Measurements from ENCODE around the gene GGT6.

Gene GGT6

GRCh38 chr17:4530799-4531730, 29.3 kb downstream of the GGT6 start:
- no peak for TF ChIP-seq CTCF (IDR thresholded peaks at IDR 0.05; ENCODE audit: insufficient read depth, low read depth, low read length, missing control alignments)
- no peak overlapping the region for H3K4me3 ChIP-seq (ENCODE audit: low read depth, low read length)
- DNase-seq (ENCODE audit: low read depth): no peak

GRCh38 chr17:4529533-4530152, 30.7 kb downstream of the GGT6 start:
- no peak for TF ChIP-seq CTCF (IDR thresholded peaks at IDR 0.05; ENCODE audit: insufficient read depth, low read depth, low read length, missing control alignments)
- no peak overlapping the region for H3K4me3 ChIP-seq (ENCODE audit: low read depth, low read length)
- DNase-seq (ENCODE audit: low read depth): no peak

- no peak for DNase-seq (ENCODE audit: low read depth)
- no peak for TF ChIP-seq CTCF (IDR thresholded peaks at IDR 0.05; ENCODE audit: insufficient read depth, low read depth, low read length, missing control alignments)
- no peak overlapping the region for H3K4me3 ChIP-seq (ENCODE audit: low read depth, low read length)
These were observed 32.7 kb downstream of the GGT6 start for GRCh38 chr17:4527566-4528125.

GRCh38 chr17:4527134-4527533, 33.2 kb downstream of the GGT6 start:
- H3K4me3 ChIP-seq (ENCODE audit: low read depth, low read length): no peak overlapping the region
- no peak for DNase-seq (ENCODE audit: low read depth)
- no peak for TF ChIP-seq CTCF (IDR thresholded peaks at IDR 0.05; ENCODE audit: insufficient read depth, low read depth, low read length, missing control alignments)

GRCh38 chr17:4525691-4526397, 34.5 kb downstream of the GGT6 start:
- no peak for DNase-seq (ENCODE audit: low read depth)
- TF ChIP-seq CTCF (IDR thresholded peaks at IDR 0.05; ENCODE audit: insufficient read depth, low read depth, low read length, missing control alignments): no peak

GRCh38 chr17:4523946-4524345, 36.4 kb downstream of the GGT6 start:
- no peak for TF ChIP-seq CTCF (IDR thresholded peaks at IDR 0.05; ENCODE audit: insufficient read depth, low read depth, low read length, missing control alignments)

More at GRCh38 chr17:4525691-4526397, 34.5 kb downstream of the GGT6 start:
- no peak overlapping the region for H3K4me3 ChIP-seq (ENCODE audit: low read depth, low read length)

More at GRCh38 chr17:4523946-4524345, 36.4 kb downstream of the GGT6 start:
- H3K4me3 ChIP-seq (ENCODE audit: low read depth, low read length): no peak overlapping the region
- DNase-seq (ENCODE audit: low read depth): no peak
